Nephron (organoid): ENCODE measurements around the gene AGFG2.

Source experiments
- H3K27ac Mint-ChIP-seq, 3 experiments: 2 replicates each; pipeline ENCODE4 v1.8.0; 2020; ENCODE audit warnings: mixed read lengths in 3 of 3, mild to moderate bottlenecking in 2 of 3, moderate library complexity in 1 of 3
- H3K27me3 Mint-ChIP-seq: 2 replicates; pipeline ENCODE4 v1.8.0; 2021; ENCODE audit warnings: low read depth, mild to moderate bottlenecking, moderate library complexity, mixed read lengths
- H3K36me3 Mint-ChIP-seq: 2 replicates; pipeline ENCODE4 v1.8.0; 2020; ENCODE audit warnings: low read depth, mixed read lengths
- H3K4me1 Mint-ChIP-seq: 2 replicates; pipeline ENCODE4 v1.8.0; 2020; ENCODE audit warnings: mixed read lengths
- H3K4me3 Mint-ChIP-seq, 3 experiments: 2 replicates each; pipeline ENCODE4 v1.8.0; 2020; ENCODE audit warnings: mild to moderate bottlenecking in 3 of 3, mixed read lengths in 3 of 3, moderate library complexity in 2 of 3
- H3K9me3 Mint-ChIP-seq: 2 replicates; pipeline ENCODE4 v1.8.0; 2020; ENCODE audit warnings: mixed read lengths
- CTCF ChIP-seq, 3 experiments: fragments of 200-600 bp; sonication (generic); IDR thresholded peaks; one replicate each; pipeline ENCODE4 v1.5.0; 2021; ENCODE audit warnings: antibody characterized with exemption in 3 of 3; ENCODE audit not compliant: unreplicated experiment in 3 of 3

AGFG2 gene

GRCh38 chr7:100582041-100582579, 43.1 kb downstream of the AGFG2 start:
- H3K36me3 Mint-ChIP-seq, result peaks cover 5% of the 10 kb centered on the region
- H3K27me3 Mint-ChIP-seq, result no peaks in the 10 kb centered on the region
- H3K27ac Mint-ChIP-seq, result peak overlapping the region in 1 of 3 experiments; percentile 97
- H3K4me3 Mint-ChIP-seq, result peak overlapping the region; percentile 37 to 61 (median 59)
- H3K4me1 Mint-ChIP-seq, result peaks cover 16% of the 10 kb centered on the region
- no peaks in the 10 kb centered on the region for H3K9me3 Mint-ChIP-seq
- TF ChIP-seq CTCF (IDR thresholded peaks at IDR 0.05; ENCODE audit: unreplicated experiment in 3 of 3), result no peak

- Mint-ChIP-seq H3K9me3 (no peaks in the 10 kb centered on the region), H3K36me3 (peaks cover 5% of the 10 kb centered on the region), H3K27ac (peak overlapping the region in 2 of 3 experiments; percentile 83 to 97), H3K4me1 (peaks cover 16% of the 10 kb centered on the region), H3K27me3 (no peaks in the 10 kb centered on the region), H3K4me3 (peak overlapping the region; percentile 37 to 96 (median 93))
- no peak for TF ChIP-seq CTCF (IDR thresholded peaks at IDR 0.05; ENCODE audit: unreplicated experiment in 3 of 3)
Observed at GRCh38 chr7:100582650-100583049, 43.6 kb downstream of the AGFG2 start.

- TF ChIP-seq CTCF (IDR thresholded peaks at IDR 0.05; ENCODE audit: unreplicated experiment in 3 of 3), result no peak
- no peaks in the 10 kb centered on the region for H3K9me3 Mint-ChIP-seq
Observed at GRCh38 chr7:100583132-100584053, 44.4 kb downstream of the AGFG2 start.

GRCh38 chr7:100584054-100584682, 45.2 kb downstream of the AGFG2 start:
- peaks cover 25% of the 10 kb centered on the region for H3K4me1 Mint-ChIP-seq
- TF ChIP-seq CTCF (IDR thresholded peaks at IDR 0.05; ENCODE audit: unreplicated experiment in 3 of 3), result no peak
- no peaks in the 10 kb centered on the region for H3K27me3 Mint-ChIP-seq
- no peaks in the 10 kb centered on the region for H3K9me3 Mint-ChIP-seq
- peak overlapping the region; percentile 93 to 98 (median 96) for H3K4me3 Mint-ChIP-seq
- no peaks in the 10 kb centered on the region for H3K36me3 Mint-ChIP-seq
- peak overlapping the region; percentile 83 to 97 (median 88) for H3K27ac Mint-ChIP-seq

More at GRCh38 chr7:100583132-100584053, 44.4 kb downstream of the AGFG2 start:
- Mint-ChIP-seq H3K27ac (peak overlapping the region; percentile 83 to 97 (median 88)), H3K4me1 (peaks cover 19% of the 10 kb centered on the region), H3K27me3 (no peaks in the 10 kb centered on the region), H3K36me3 (peaks cover 5% of the 10 kb centered on the region), H3K4me3 (peak overlapping the region; percentile 93 to 98 (median 96))

GRCh38 chr7:100584683-100585510, 45.9 kb downstream of the AGFG2 start:
- Mint-ChIP-seq H3K27me3 (no peaks in the 10 kb centered on the region), H3K36me3 (no peaks in the 10 kb centered on the region), H3K4me3 (peak overlapping the region; percentile 93 to 98 (median 96)), H3K27ac (peak overlapping the region; percentile 83 to 97 (median 88)), H3K4me1 (peaks cover 33% of the 10 kb centered on the region), H3K9me3 (no peaks in the 10 kb centered on the region)
- no peak for TF ChIP-seq CTCF (IDR thresholded peaks at IDR 0.05; ENCODE audit: unreplicated experiment in 3 of 3)
